ENCODE measurements around the gene TTC9C.

DNA sequence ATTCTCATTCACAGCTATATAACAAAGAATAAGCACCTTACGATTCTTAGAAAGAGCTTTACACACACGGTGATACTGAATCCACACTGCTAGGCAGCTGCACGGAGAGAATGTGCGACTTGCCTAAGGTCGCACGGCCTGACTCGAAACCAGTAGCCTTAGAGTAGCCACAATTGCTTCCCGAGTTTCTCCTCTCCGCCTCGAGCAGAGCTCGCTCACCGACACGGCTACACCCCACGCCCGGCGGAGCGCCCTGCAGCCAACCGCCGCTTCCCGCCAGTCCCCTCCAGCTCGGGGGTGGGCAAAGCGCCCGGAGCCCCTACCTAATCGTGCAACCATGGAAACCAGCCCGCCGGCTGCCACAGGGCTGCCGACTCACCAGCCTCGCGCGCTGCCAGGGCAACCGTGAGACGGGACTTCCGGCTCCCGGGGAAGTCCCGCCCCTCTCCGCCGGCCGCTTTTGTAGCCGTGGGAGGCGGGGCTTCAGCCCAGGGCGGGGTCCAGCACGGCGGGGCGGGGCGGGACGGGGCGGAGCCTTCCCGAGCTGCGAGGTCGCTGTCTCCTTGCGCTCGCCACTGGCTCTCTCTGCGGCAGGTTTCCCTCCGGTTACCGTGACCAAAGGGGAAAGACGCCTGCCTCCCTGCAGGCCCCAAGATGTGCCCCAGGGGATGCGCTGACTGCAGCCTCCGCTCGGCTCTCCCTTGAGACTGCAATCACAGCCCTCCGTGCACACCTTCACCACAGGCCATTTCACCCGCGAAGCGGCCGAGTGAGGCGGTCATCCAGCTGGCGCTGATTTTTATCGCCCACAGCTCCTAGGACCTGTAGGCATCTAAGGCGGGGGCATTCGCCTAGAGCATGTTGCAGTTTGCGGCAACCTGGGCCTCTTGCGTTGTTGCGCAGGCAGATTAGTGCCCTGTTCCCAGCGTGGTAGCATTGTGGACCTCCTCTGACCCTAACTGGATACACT lies 22.1 kb upstream of the TTC9C start:
- TF ChIP-seq POLR2AphosphoS5 (IDR thresholded peaks at IDR 0.05; ENCODE audit: low read depth, low read length), result no peak
- TF ChIP-seq POLR2A (IDR thresholded peaks at IDR 0.05; ENCODE audit: low read depth, low read length), result no peak
- no peak for TF ChIP-seq TAF1 (IDR thresholded peaks at IDR 0.05; ENCODE audit: low read depth, low read length)
